CD14-positive monocyte (primary cell): Measurements from ENCODE around the gene OTOS. TPM values are rescaled to one million over a fixed set of nuclear protein-coding genes. Genes with fewer than 3 reads are reported as not detected.
A peak's percentile ranks its signal among the peaks of the same experiment; 100 is the strongest.

Experiments
- DNase-seq, 3 donors: peaks; one replicate each; pipeline ENCODE4 v3.0.0-alpha.2; 2011 to 2022
- H2AFZ ChIP-seq: 2 replicates; pipeline ENCODE4 v1.6.0; 2012; ENCODE audit warnings: mild to moderate bottlenecking, low read depth, low read length, inconsistent platforms; ENCODE audit not compliant: insufficient read depth, poor library complexity, severe bottlenecking
- H3K27ac ChIP-seq, 2 donors: 1 replicate in 1 of 2; 2 replicates in 1 of 2; pipeline ENCODE4 v1.5.1; 2012 to 2013; ENCODE audit warnings: low read length in 2 of 2, control low read depth in 1 of 2, inconsistent platforms in 1 of 2, low read depth in 1 of 2, mild to moderate bottlenecking in 1 of 2
- H3K27me3 ChIP-seq, 2 donors: one replicate each; pipeline versions ENCODE4 v1.6.0 to v1.6.1; 2011 to 2013; ENCODE audit warnings: low read length in 2 of 2; ENCODE audit not compliant: control insufficient read depth in 2 of 2, insufficient read depth in 2 of 2
- H3K36me3 ChIP-seq, 2 donors: replicated peaks in 1 of 2; 1 replicate in 1 of 2; 2 replicates in 1 of 2; pipeline versions ENCODE4 v1.5.1 to v1.6.1; 2012 to 2013; ENCODE audit warnings: low read length in 2 of 2, control low read depth in 1 of 2, inconsistent platforms in 1 of 2, mild to moderate bottlenecking in 1 of 2; ENCODE audit not compliant: insufficient read depth in 2 of 2, control insufficient read depth in 1 of 2
- H3K4me1 ChIP-seq, 2 donors: 1 replicate in 1 of 2; 2 replicates in 1 of 2; pipeline versions ENCODE4 v1.5.1 to v1.6.1; 2012 to 2013; ENCODE audit warnings: low read length in 2 of 2, control low read depth in 1 of 2, inconsistent platforms in 1 of 2, mild to moderate bottlenecking in 1 of 2, moderate library complexity in 1 of 2; ENCODE audit not compliant: insufficient read depth in 2 of 2, control insufficient read depth in 1 of 2
- H3K4me2 ChIP-seq: replicated peaks from 2 replicates; pipeline ENCODE3; 2012; ENCODE audit warnings: low read length, moderate library complexity, mild to moderate bottlenecking; ENCODE audit not compliant: poor library complexity, severe bottlenecking; ENCODE audit errors: extremely low read depth
- H3K4me3 ChIP-seq, 3 experiments: fragments of 200-600 bp in 1 of 3; sonication (generic) in 1 of 3; replicated peaks in 1 of 3; 1 replicate in 2 of 3; 2 replicates in 1 of 3; pipeline ENCODE4 v1.5.1; 2011 to 2013; ENCODE audit warnings: low read length in 3 of 3, mild to moderate bottlenecking in 3 of 3, control low read depth in 2 of 3, low read depth in 2 of 3, inconsistent platforms in 1 of 3, moderate library complexity in 1 of 3
- H3K79me2 ChIP-seq: 2 replicates; pipeline ENCODE4 v1.6.0; 2012; ENCODE audit warnings: mild to moderate bottlenecking, control low read depth, inconsistent platforms, low read length, moderate library complexity; ENCODE audit not compliant: insufficient read depth
- H3K9ac ChIP-seq: 2 replicates; pipeline ENCODE4 v1.6.0; 2017; ENCODE audit warnings: low read length, mild to moderate bottlenecking; ENCODE audit not compliant: insufficient read depth, poor library complexity, severe bottlenecking
- H3K9me3 ChIP-seq, 2 donors: replicated peaks in 1 of 2; 1 replicate in 1 of 2; 2 replicates in 1 of 2; pipeline versions ENCODE4 v1.5.1 to v1.6.1; 2012 to 2013; ENCODE audit warnings: low read length in 2 of 2, control low read depth in 1 of 2; ENCODE audit not compliant: control insufficient read depth in 1 of 2, insufficient read depth in 1 of 2
- H4K20me1 ChIP-seq: 2 replicates; pipeline ENCODE4 v1.6.0; 2012; ENCODE audit warnings: mild to moderate bottlenecking, low read length, control low read depth, moderate library complexity; ENCODE audit not compliant: insufficient read depth
- H3K27ac Mint-ChIP-seq, 7 donors: one replicate each; pipeline ENCODE4 v1.8.0; 2020; ENCODE audit warnings: mild to moderate bottlenecking in 7 of 7, mixed read lengths in 7 of 7, moderate library complexity in 6 of 7, inconsistent platforms in 2 of 7
- H3K27me3 Mint-ChIP-seq, 3 donors: one replicate each; pipeline ENCODE4 v1.8.0; 2021 to 2022; ENCODE audit warnings: low read depth in 3 of 3, mild to moderate bottlenecking in 3 of 3, mixed read lengths in 3 of 3, moderate library complexity in 3 of 3, inconsistent platforms in 1 of 3
- H3K36me3 Mint-ChIP-seq, 2 donors: one replicate each; pipeline ENCODE4 v1.8.0; 2020; ENCODE audit warnings: mixed read lengths in 2 of 2, inconsistent platforms in 1 of 2, mild to moderate bottlenecking in 1 of 2
- H3K4me1 Mint-ChIP-seq: one replicate; pipeline ENCODE4 v1.8.0; 2020; ENCODE audit warnings: mild to moderate bottlenecking, mixed read lengths
- H3K4me3 Mint-ChIP-seq, 2 donors: one replicate each; pipeline ENCODE4 v1.8.0; 2020; ENCODE audit warnings: mild to moderate bottlenecking in 2 of 2, mixed read lengths in 2 of 2, moderate library complexity in 1 of 2
- H3K9me3 Mint-ChIP-seq, 7 donors: one replicate each; pipeline ENCODE4 v1.8.0; 2020 to 2022; ENCODE audit warnings: mixed read lengths in 7 of 7, mild to moderate bottlenecking in 6 of 7, moderate library complexity in 6 of 7, inconsistent platforms in 2 of 7
- whole genome bisulfite sequencing: methylation state at CpG from one replicate; pipeline ENCODE4 v1.1.5; 2013; ENCODE audit warnings: missing lambda C conversion rate; ENCODE audit not compliant: insufficient coverage; 5-methylcytosine and 5-hydroxymethylcytosine counted together
- intact Hi-C, 2 donors: fragments of 100-400 bp; cut with micrococcal nuclease; formaldehyde crosslinking; loops; one replicate each; pipeline versions ENCODE4 v1.15.0 to v1.15.1; 2023
- polyA plus RNA-seq, 3 donors: library from polyadenylated mRNA; depleted of rRNA in 1 of 3; unstranded in 2 of 3; stranded (reverse) in 1 of 3; fragments of 300-500 nt in 2 of 3; fragments of >200 nt in 1 of 3; fragmentation: Illumina TruSeq in 2 of 3; gene quantifications; 1 replicate in 2 of 3; 2 replicates in 1 of 3; pipeline ENCODE4 v1.2.3, GENCODE V29; 2012 to 2021
- TF ChIP-seq, protein P1 (sequence below): fragments of 200-600 bp; IDR thresholded peaks from one replicate; pipeline ENCODE4 v1.8.0; 2022; ENCODE audit warnings: antibody characterized with exemption, mild to moderate bottlenecking

The OTOS gene
- polyA plus RNA-seq, 3 donors = not detected

- peaks cover 8% of the 10 kb centered on the region for H3K4me1 Mint-ChIP-seq
- no peak overlapping the region for H3K4me3 Mint-ChIP-seq
- no peaks in the 10 kb centered on the region for H3K27me3 ChIP-seq
- H2AFZ ChIP-seq = no peak overlapping the region
- WGBS = 98% methylated on average over 18 of the region's 22 CpGs
- no peak overlapping the region for H3K4me2 ChIP-seq
- TF ChIP-seq, protein P1, sequence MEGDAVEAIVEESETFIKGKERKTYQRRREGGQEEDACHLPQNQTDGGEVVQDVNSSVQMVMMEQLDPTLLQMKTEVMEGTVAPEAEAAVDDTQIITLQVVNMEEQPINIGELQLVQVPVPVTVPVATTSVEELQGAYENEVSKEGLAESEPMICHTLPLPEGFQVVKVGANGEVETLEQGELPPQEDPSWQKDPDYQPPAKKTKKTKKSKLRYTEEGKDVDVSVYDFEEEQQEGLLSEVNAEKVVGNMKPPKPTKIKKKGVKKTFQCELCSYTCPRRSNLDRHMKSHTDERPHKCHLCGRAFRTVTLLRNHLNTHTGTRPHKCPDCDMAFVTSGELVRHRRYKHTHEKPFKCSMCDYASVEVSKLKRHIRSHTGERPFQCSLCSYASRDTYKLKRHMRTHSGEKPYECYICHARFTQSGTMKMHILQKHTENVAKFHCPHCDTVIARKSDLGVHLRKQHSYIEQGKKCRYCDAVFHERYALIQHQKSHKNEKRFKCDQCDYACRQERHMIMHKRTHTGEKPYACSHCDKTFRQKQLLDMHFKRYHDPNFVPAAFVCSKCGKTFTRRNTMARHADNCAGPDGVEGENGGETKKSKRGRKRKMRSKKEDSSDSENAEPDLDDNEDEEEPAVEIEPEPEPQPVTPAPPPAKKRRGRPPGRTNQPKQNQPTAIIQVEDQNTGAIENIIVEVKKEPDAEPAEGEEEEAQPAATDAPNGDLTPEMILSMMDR = no peak
- intact Hi-C loops = no loop called here
- peaks cover 62 to 81% of the 10 kb centered on the region in 2 donors for H3K36me3 ChIP-seq
- H3K4me1 ChIP-seq = peaks cover 1% of the 10 kb centered on the region in 2 donors
- DNase-seq = no peak
- no peaks in the 10 kb centered on the region for H3K9me3 ChIP-seq
- no peaks in the 10 kb centered on the region for H3K27me3 Mint-ChIP-seq
- H3K79me2 ChIP-seq = peaks cover 6% of the 10 kb centered on the region
- peaks cover 72 to 73% of the 10 kb centered on the region in 2 donors for H3K36me3 Mint-ChIP-seq
- peaks cover 6% of the 10 kb centered on the region for H4K20me1 ChIP-seq
- no peak overlapping the region for H3K4me3 ChIP-seq
- H3K27ac Mint-ChIP-seq = peak overlapping the region in 1 of 7 donors; percentile 53
- peaks cover 0 to 2% (median 0%) of the 10 kb centered on the region in 7 donors for H3K9me3 Mint-ChIP-seq
- H3K27ac ChIP-seq = no peak overlapping the region
- H3K9ac ChIP-seq = no peak overlapping the region
These were observed 10.6 kb downstream of the OTOS start for GRCh38 chr2:240129731-240130392.

GRCh38 chr2:240129311-240129710 lies 11.1 kb downstream of the OTOS start:
- Histone ChIP-seq H2AFZ (no peak overlapping the region), H3K79me2 (peaks cover under 1% of the 10 kb centered on the region), H3K27me3 (no peaks in the 10 kb centered on the region), H3K4me1 (no peaks in the 10 kb centered on the region), H3K4me3 (no peak overlapping the region), H3K4me2 (no peak overlapping the region), H3K27ac (no peak overlapping the region), H3K9me3 (no peaks in the 10 kb centered on the region), H3K9ac (no peak overlapping the region), H4K20me1 (peaks cover under 1% of the 10 kb centered on the region), H3K36me3 (peaks cover 62 to 81% of the 10 kb centered on the region in 2 donors)
- TF ChIP-seq, protein P1 = no peak
- peaks cover 2% of the 10 kb centered on the region for H3K4me1 Mint-ChIP-seq
- peaks cover 0 to 2% (median 0%) of the 10 kb centered on the region in 7 donors for H3K9me3 Mint-ChIP-seq
- intact Hi-C loops = no loop called here
- no peak overlapping the region for H3K4me3 Mint-ChIP-seq
- peaks cover 72 to 73% of the 10 kb centered on the region in 2 donors for H3K36me3 Mint-ChIP-seq
- no peaks in the 10 kb centered on the region for H3K27me3 Mint-ChIP-seq
- WGBS = 96% methylated on average over 6 of the region's 7 CpGs
- peak overlapping the region in 1 of 7 donors; percentile 53 for H3K27ac Mint-ChIP-seq
- no peak for DNase-seq
